Motor neuron (in vitro differentiated cells): ENCODE data around the gene ZNF536. TPM values are rescaled to one million over a fixed set of nuclear protein-coding genes. Genes with fewer than 3 reads are reported as not detected.
"Not testable (repeated sequence)": the region's sequence is repeated elsewhere in the genome, so short reads cannot be mapped to it uniquely, and the experiment has no call there.

Experiments
- ATAC-seq, 8 experiments: fragments of 200-7000 bp; cut with Tn5 transposase; replicated peaks in 6 of 8; 2 replicates each; pipeline ENCODE4 v1.8.0; 2021; ENCODE audit warnings: mild to moderate bottlenecking in 8 of 8, moderate library complexity in 8 of 8
- H3K27ac ChIP-seq, 2 donors: fragments of 250-450 bp; sonication (Bioruptor Pico); 2 replicates each; pipeline ENCODE4 v1.9.0; 2021; ENCODE audit warnings: antibody characterized with exemption in 2 of 2, mild to moderate bottlenecking in 2 of 2, moderate library complexity in 1 of 2
- H3K4me1 ChIP-seq, 2 donors: fragments of 250-450 bp; sonication (Bioruptor Pico); replicated peaks in 1 of 2; 2 replicates each; pipeline ENCODE4 v1.6.1; 2021; ENCODE audit warnings: antibody characterized with exemption in 2 of 2, mild to moderate bottlenecking in 2 of 2, moderate library complexity in 1 of 2
- H3K4me3 ChIP-seq, 5 donors: fragments of 250-450 bp; sonication (Bioruptor Pico); 2 replicates each; pipeline ENCODE4 v1.9.0; 2021; ENCODE audit warnings: antibody characterized with exemption in 5 of 5, mild to moderate bottlenecking in 5 of 5, moderate library complexity in 4 of 5
- whole genome bisulfite sequencing, 10 experiments: fragments of 450-650 bp; shearing (Covaris generic); methylation state at CpG; one replicate each; pipeline ENCODE4 v1.0.0; 2022; 5-methylcytosine and 5-hydroxymethylcytosine counted together
- in situ Hi-C, 9 experiments: fragments of 400-800 bp; cut with MboI; loops; one replicate each; pipeline ENCODE4 v1.15.0; 2021; ENCODE audit warnings: low sequenced_read_pairs in 9 of 9, low pct_unique_long_range_greater_than_20kb in 2 of 9; ENCODE audit not compliant: unreplicated experiment in 9 of 9
- total RNA-seq, 8 experiments: library from RNA; unstranded; fragments of 300-600 nt; gene quantifications; 2 replicates each; pipeline versions ENCODE4 v1.2.3 to v1.2.4, GENCODE V29; 2022

The ZNF536 gene
- total RNA-seq, 8 experiments from 2014 or later: 10.0 to 37.2 (median 25.4) TPM

- H3K27ac ChIP-seq, H3K4me3 ChIP-seq, ATAC-seq, in situ Hi-C loops: not testable (repeated sequence)
- H3K4me1 ChIP-seq: peaks cover 24 to 31% of the 10 kb centered on the region in 2 donors
- WGBS, 10 experiments: 100% methylated on average over 1 of the region's 1 CpG; no CpG with 5 or more reads in 3 of the 10 experiments
Measured at GRCh38 chr19:30346468-30346867, 25.7 kb upstream of the ZNF536 start.

- no peak for ATAC-seq
- 34 to 93% (median 73%) methylated on average over 2 to 5 of the region's 7 CpGs; no CpG with 5 or more reads in 5 of the 10 experiments for WGBS, 10 experiments
- Histone ChIP-seq H3K4me1 (peaks cover 35 to 44% of the 10 kb centered on the region in 2 donors), H3K4me3 (no peak overlapping the region), H3K27ac (no peak overlapping the region)
- in situ Hi-C loops: no loop called here
Measured at GRCh38 chr19:30349131-30349730, 23.0 kb upstream of the ZNF536 start.

GRCh38 chr19:30350692-30351663 lies 21.2 kb upstream of the ZNF536 start:
- Histone ChIP-seq H3K4me1 (peaks cover 35 to 44% of the 10 kb centered on the region in 2 donors), H3K27ac (peak overlapping the region; percentile 47 to 81), H3K4me3 (no peak overlapping the region)
- 21 to 81% (median 49%) methylated on average over 2 to 7 of the region's 7 CpGs for WGBS, 10 experiments
- peak; percentile 28 to 94 (median 89) for ATAC-seq
- in situ Hi-C loops: loop anchor here in 1 of 9 experiments (25.0 kb wide), 1 partner anchor 114 kb away; no protein-coding TSS in a partner anchor

GRCh38 chr19:30351774-30352173 lies 20.4 kb upstream of the ZNF536 start:
- in situ Hi-C loops: loop anchor here in 1 of 9 experiments (25.0 kb wide), 1 partner anchor 114 kb away; no protein-coding TSS in a partner anchor
- WGBS, 10 experiments: 40 to 100% (median 94%) methylated on average over 1 to 2 of the region's 2 CpGs; no CpG with 5 or more reads in 2 of the 10 experiments
- no peak for ATAC-seq
- peaks cover 35 to 44% of the 10 kb centered on the region in 2 donors for H3K4me1 ChIP-seq
- no peak overlapping the region for H3K4me3 ChIP-seq
- H3K27ac ChIP-seq: peak overlapping the region in 1 of 2 donors; percentile 81

GRCh38 chr19:30353394-30353945 lies 18.7 kb upstream of the ZNF536 start:
- Histone ChIP-seq H3K4me1 (peaks cover 35 to 44% of the 10 kb centered on the region in 2 donors), H3K27ac (no peak overlapping the region), H3K4me3 (no peak overlapping the region)
- in situ Hi-C loops: loop anchor here in 1 of 9 experiments (25.0 kb wide), 1 partner anchor 116 kb away; no protein-coding TSS in a partner anchor
- 69 to 100% (median 93%) methylated on average over 2 to 11 of the region's 13 CpGs; no CpG with 5 or more reads in 2 of the 10 experiments for WGBS, 10 experiments
- no peak for ATAC-seq

- no peak overlapping the region for H3K4me3 ChIP-seq
- WGBS, 10 experiments: 83 to 100% (median 92%) methylated on average over 1 to 3 of the region's 5 CpGs; no CpG with 5 or more reads in 2 of the 10 experiments
- H3K27ac ChIP-seq: no peak overlapping the region
- peaks cover 29 to 35% of the 10 kb centered on the region in 2 donors for H3K4me1 ChIP-seq
- no peak for ATAC-seq
- in situ Hi-C loops: loop anchor here in 1 of 9 experiments (25.0 kb wide), 1 partner anchor 118 kb away; no protein-coding TSS in a partner anchor
Measured at GRCh38 chr19:30355586-30355985, 16.6 kb upstream of the ZNF536 start.

GRCh38 chr19:30356951-30357579 lies 15.1 kb upstream of the ZNF536 start:
- no peak overlapping the region for H3K27ac ChIP-seq
- 26 to 100% (median 82%) methylated on average over 1 to 8 of the region's 11 CpGs for WGBS, 10 experiments
- in situ Hi-C loops: loop anchor here in 1 of 9 experiments (25.0 kb wide), 1 partner anchor 120 kb away; no protein-coding TSS in a partner anchor
- H3K4me3 ChIP-seq: no peak overlapping the region
- H3K4me1 ChIP-seq: peaks cover 20 to 34% of the 10 kb centered on the region in 2 donors
- ATAC-seq: peak in 2 of 8 experiments; percentile 62 to 66

- Histone ChIP-seq H3K4me1 (peaks cover 16 to 30% of the 10 kb centered on the region in 2 donors), H3K4me3 (no peak overlapping the region), H3K27ac (no peak overlapping the region)
- in situ Hi-C loops: loop anchor here in 1 of 9 experiments (25.0 kb wide), 1 partner anchor 120 kb away; no protein-coding TSS in a partner anchor
- 77 to 100% (median 83%) methylated on average over 2 to 4 of the region's 5 CpGs; no CpG with 5 or more reads in 6 of the 10 experiments for WGBS, 10 experiments
- no peak for ATAC-seq
Measured at GRCh38 chr19:30357580-30357954, 14.6 kb upstream of the ZNF536 start.

- no peak for ATAC-seq
- in situ Hi-C loops: loop anchor here in 1 of 9 experiments (25.0 kb wide), 1 partner anchor 121 kb away; no protein-coding TSS in a partner anchor
- Histone ChIP-seq H3K27ac (no peak overlapping the region), H3K4me3 (no peak overlapping the region), H3K4me1 (peaks cover 16 to 22% of the 10 kb centered on the region in 2 donors)
- WGBS, 10 experiments: 60 to 90% (median 86%) methylated on average over 1 to 3 of the region's 3 CpGs; no CpG with 5 or more reads in 4 of the 10 experiments
Measured at GRCh38 chr19:30358319-30358718, 13.9 kb upstream of the ZNF536 start.

GRCh38 chr19:30358821-30359580 lies 13.2 kb upstream of the ZNF536 start:
- WGBS, 10 experiments: 53 to 100% (median 90%) methylated on average over 1 to 11 of the region's 13 CpGs; no CpG with 5 or more reads in 1 of the 10 experiments
- no peak for ATAC-seq
- H3K27ac ChIP-seq: no peak overlapping the region

GRCh38 chr19:30359936-30360335 lies 12.2 kb upstream of the ZNF536 start:
- 83 to 100% (median 100%) methylated on average over 1 to 6 of the region's 9 CpGs; no CpG with 5 or more reads in 5 of the 10 experiments for WGBS, 10 experiments
- H3K4me1 ChIP-seq: peaks cover 16 to 22% of the 10 kb centered on the region in 2 donors
- in situ Hi-C loops: loop anchor here in 1 of 9 experiments (25.0 kb wide), 1 partner anchor 123 kb away; no protein-coding TSS in a partner anchor
- H3K4me3 ChIP-seq: no peak overlapping the region
- no peak overlapping the region for H3K27ac ChIP-seq
- no peak for ATAC-seq

More at GRCh38 chr19:30358821-30359580, 13.2 kb upstream of the ZNF536 start:
- Histone ChIP-seq H3K4me3 (no peak overlapping the region), H3K4me1 (peaks cover 16 to 22% of the 10 kb centered on the region in 2 donors)
- in situ Hi-C loops: loop anchor here in 1 of 9 experiments (25.0 kb wide), 1 partner anchor 122 kb away; no protein-coding TSS in a partner anchor
